Cerebellar nuclear complex (tissue), 1 donor: ENCODE measurements around the gene GARIN5B.
A peak's percentile ranks its signal among the peaks of the same experiment; 100 is the strongest.
"Not testable (repeated sequence)": the region's sequence is repeated elsewhere in the genome, so short reads cannot be mapped to it uniquely, and the experiment has no call there.

Source experiments
- DNase-seq, 2 experiments: peaks; one replicate each; lab custom pipeline; 2025; lab: John Stamatoyannopoulos, UW

GARIN5B gene

DNA sequence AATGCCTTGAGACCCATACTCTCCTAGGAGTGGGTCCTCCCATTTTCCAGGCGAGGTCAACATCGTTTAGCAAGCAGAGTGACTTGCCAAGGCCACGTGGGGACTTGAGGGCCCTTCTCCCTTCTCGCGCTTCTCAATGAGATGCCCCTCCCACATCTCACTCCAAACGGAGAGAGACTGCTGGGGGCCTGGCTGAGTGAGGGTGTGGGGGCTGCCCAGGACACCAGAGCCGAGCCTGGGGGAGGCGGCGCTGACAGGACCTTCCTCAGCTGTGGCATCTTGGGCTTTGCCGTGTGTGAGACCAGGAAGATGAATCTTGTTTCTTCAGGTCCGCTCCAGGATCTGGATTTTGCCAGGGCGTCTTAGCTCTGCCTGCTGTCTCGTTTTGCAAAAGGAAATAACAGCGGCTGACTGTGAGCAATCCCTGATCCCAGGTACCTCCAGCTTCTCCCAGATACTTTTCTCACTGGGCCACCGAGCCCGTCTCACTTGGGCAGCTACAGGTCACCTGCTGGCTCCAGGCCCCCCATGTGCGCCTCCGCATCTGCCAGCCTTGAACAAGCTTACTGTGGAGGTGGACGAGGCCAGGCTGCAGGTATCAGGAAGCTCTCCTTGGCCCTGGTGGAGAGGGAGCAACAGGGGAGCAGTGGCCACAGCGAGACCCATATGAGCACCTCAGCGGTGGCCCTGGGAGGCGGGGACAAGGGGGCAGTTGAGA lies 14.6 kb downstream of the GARIN5B start:
- no peak for DNase-seq

DNA sequence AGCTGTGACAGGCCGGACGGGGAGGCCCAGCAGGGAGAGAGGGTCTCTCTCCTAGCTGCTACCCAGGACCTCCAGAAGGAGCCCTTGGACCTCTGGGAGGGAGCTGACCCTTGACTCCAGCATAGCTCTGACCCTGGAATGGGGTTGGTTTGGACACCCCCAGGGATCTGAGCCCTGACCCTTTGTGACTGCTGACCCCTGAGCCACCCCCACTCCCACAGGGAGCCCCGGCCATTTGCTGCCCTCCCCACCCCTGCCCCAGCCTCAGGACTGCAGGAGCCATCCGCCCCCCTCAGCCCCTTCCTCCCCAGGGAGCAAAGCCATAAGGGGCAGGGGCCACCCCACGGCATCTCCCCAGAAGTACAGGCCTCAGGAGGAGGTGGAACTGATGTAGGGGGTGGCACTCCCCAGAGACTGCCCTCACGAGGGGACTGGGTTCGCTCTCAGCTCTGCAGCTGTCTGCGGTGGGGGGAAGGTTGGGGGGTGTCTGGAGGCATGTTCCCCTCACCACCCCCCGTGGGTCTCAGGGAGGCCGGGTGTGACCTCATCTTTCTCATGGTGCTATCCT lies 15.5 kb downstream of the GARIN5B start:
- DNase-seq, result no peak

DNA sequence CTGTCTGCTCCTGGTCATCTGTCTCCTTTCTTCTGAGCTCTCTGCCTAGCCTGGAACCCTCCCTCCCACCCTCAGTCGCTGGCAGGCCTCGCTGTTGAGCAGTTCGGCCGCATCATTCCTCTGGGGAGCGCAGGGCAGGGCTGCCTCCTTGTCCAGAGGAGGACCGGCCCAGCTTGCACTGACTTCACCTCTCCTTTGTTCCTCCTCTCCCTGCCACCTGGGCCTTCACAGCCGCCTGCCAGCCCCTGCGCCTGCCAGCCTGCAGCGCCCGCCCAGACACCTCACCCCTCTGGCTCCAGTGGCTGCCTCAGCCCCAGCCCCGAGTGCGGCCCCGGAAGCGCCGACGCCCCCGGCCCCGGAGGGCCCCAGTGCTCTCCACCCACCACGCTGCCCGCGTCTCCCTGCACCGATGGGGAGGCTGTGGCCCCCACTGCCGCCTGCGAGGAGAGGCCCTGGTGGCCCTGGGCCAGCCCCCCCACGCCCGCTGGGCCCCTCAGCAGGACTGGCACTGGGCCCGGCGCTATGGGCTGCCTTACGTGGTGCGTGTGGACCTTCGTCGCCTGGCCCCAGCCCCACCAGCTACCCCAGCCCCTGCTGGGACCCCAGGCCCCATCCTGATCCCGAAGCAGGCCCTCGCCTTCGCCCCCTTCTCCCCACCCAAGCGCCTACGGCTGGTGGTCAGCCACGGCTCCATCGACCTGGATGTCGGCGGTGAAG lies 16.2 kb downstream of the GARIN5B start:
- no peak for DNase-seq

DNA sequence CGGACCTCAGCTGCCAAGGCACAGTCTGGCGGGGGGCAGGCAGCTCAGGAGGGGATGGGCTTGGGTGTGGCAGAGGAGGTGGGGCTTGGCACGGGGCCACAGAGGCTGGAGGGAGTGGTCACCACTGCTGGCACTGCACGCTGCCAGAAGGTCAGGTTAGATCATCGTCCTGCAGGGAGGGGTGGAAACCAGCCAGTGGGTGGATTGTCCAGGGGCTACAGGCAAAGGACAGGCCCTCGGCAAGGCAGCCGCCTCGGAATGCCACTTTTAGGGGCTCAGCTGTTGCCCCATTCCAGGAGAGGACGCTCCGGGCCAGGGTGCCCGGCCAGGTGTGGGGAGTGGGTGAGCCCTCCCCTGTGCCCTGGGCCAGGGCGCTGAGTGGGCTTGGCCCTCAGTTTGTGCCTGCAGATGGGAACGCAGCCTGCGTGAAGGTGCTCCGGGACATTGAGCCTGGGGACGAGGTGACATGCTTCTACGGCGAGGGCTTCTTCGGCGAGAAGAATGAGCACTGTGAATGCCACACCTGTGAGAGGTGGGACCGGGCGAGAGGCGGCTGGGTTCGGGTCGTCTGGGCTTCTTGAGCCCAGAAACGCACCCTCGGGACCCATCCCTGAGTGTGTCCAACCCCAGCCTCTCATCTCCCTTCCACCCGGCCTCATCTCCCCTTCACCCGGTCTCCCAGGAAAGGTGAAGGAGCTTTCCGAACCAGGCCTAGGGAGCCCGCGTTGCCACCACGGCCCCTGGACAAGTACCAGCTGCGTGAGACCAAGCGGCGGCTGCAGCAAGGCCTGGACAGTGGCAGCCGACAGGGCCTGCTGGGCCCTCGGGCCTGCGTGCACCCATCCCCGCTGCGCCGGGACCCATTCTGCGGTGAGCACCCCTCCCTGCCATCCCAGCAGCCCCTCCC lies 17.0 kb downstream of the GARIN5B start:
- no peak for DNase-seq

DNA sequence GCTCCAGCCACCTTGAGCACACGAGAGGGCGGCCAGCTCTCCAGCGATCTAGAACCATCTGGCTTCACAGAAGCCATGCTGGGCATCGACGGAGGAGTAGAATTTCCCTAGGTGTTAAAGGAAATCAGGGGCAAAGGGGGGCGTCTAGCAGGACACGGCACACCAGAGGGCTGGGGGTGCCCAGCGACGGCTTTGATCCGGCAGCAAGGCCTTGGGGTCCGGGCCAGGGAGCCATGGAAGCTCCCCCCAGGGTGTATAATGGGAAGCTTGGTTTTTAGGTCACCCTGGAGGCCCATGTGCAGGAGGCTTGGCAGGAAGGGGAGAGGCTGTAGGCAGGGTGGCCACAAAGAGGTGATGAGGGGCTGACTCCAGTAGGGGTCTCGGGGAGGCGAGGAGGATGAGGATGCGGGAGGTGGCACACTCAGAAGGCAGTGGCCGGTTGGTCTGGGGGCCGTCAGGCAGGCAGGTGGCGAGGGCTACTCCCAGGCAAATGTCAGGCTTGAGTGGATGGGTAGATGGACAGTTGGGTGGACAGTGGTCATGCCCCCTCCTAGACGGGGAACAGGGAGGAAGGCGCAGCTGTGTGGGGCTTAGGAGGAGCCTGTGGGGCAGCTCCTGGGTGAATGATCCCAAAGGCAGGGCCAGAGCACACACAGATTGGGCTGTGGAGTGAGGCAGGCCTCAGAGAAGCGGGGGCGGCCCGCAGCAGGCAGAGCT lies 17.8 kb downstream of the GARIN5B start:
- DNase-seq, result no peak

DNA sequence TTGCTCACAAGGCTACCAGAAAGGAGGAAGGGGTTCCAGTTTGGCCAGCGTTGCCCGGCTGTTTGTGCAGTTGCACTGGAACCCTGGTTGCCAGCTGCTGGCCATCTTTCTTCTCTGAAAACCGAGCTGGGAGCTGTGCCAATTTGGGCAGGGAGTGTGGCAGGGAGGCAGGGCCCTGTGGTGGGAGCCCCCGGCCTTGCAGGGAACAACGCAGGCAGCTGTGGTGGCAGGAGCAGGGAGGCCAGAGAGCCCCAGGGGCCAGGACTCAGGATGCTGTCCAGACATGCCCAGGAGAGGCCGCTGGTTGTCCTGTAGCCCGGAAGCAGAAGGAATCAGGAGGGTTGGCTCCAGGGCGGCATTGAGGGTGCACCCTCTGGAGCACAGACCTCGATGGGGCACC lies 18.6 kb downstream of the GARIN5B start:
- no peak for DNase-seq

DNA sequence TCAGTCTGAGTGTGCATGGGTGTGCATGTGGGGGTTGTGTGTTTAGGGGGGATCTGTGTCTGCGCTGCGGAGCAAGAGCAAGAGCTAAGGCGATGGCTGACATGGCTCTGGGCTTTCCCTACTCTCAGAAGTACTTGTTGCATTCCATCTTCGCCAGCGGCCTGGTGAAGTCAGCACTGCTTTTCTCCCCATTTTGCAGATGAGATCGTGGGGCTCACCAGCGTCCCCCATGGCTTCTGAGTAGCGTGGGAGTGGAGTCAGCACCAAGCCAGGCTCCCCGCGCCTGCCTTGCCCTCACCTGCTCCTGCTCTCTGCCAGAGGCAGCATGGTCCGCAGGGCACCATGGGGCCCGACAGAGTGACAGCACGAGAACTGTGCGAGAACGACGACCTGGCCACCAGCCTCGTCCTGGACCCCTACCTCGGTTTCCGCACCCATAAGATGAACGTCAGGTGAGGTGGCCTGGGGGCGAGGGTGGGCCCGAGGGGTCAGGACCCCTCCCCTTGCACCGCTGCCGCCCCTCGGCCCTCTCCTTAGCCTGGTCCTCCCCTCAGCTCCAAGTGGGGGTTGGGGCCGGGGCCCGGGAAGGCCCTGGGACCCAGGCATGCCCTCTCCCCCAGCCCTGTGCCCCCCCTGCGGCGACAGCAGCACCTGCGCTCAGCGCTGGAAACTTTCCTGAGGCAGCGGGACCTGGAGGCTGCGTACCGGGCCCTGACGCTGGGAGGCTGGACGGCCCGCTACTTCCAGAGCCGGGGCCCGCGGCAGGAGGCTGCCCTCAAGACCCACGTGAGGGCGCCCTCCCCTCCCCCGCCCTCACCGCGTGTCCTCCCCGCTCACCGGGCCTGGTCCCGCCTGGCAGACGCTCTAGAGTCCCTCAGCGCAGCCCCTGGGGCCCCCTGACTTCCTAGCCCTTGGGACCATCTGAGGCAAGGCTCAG lies 21.2 kb downstream of the GARIN5B start:
- DNase-seq, result no peak

DNA sequence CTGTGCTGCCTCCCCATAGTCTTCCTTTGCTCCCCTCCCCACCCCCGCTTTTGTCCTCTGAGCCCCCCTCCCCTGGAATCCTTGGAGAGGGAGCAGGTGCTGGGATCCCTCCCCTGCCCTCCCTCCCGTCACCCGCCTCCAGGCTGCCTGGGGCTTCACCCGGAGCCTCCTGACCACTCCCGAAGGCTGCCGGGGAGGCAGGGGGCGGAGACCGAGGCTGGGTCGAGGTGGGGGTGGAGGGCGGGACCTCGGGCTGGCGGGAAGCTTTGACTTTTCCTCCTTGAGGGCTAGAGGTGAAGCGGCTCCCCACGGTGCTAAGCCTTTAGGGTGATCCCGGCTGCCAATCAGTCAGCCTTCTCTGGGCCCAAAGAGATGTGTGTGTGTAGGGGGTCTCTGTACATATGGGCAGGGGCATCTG lies 21.9 kb downstream of the GARIN5B start:
- no peak for DNase-seq

GRCh38 chr19:55340784-55341147 lies 22.3 kb downstream of the GARIN5B start:
- no peak for DNase-seq

- DNase-seq, result no peak
Observed at GRCh38 chr19:55339889-55340783, 22.9 kb downstream of the GARIN5B start.

GRCh38 chr19:55339105-55339888 lies 23.8 kb downstream of the GARIN5B start, which contains the start of gene KMT5C:
TSS of gene KMT5C (plus strand) at chr19:55339876. CDS start at chr19:55341937, 2,061 bp downstream.
- peak; percentile 99 to 100 for DNase-seq

GRCh38 chr19:55336101-55336500 lies 27.0 kb downstream of the GARIN5B start:
- DNase-seq, result no peak

- DNase-seq, result no peak
Observed at GRCh38 chr19:55333870-55334269, 29.2 kb downstream of the GARIN5B start.

GRCh38 chr19:55329791-55330190 lies 33.3 kb downstream of the GARIN5B start:
- not testable (repeated sequence) for DNase-seq

DNA sequence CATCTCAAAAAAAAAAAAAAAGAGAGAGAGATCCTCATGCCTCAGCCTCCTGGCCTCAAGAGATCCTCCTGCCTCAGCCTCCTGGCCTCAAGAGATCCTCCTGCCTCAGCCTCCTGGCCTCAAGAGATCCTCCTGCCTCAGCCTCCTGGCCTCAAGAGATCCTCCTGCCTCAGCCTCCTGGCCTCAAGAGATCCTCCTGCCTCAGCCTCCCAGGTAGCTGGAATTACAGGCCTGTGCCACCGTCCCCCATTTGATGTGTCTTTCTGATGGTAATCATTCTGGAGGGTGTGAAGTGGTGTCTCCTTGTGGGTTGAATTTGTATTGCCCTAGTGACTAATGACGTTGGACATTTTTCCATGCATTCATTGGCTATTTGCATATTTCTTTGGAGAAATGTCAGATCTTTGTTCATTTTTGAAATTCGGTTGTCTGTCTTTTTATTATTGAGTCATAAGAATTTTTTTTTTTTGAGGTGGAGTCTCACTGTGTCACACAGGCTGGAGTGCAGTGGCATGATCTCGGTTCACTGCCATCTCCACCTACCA lies 34.2 kb downstream of the GARIN5B start:
- not testable (repeated sequence) for DNase-seq

DNA sequence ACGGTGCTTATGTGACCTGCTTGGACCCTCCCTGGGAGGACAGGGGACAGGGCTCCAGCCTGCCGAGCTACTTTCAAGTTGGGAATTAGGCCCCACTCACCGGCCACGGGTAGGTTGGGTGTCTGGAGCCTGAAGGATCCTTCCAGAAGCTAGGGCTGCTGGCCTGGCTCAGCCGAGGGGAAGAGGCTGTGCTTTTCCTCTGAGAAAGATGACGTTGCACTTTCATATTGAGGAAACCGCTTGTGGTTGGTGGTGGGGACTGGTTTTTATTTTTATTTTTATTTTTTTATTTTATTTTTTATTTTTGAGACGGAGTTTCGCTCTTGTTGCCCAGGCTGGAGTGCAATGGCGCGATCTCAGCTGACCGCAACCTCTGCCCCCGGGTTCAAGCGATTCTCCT lies 37.9 kb downstream of the GARIN5B start, which contains the start of gene TMEM150B:
Gene TMEM150B, minus strand, starts transcription at position 170 of the 400 bp plus-strand sequence. CDS start 4,305 bp downstream, outside the sequence.
- DNase-seq, result no peak

- no peak for DNase-seq
Observed at GRCh38 chr19:55324662-55325061, 38.4 kb downstream of the GARIN5B start.
